Activated gamma-delta T cell treated with anti-CD3 and anti-CD28 coated beads, Interleukin-2, amount 50 U/mL, for 16 hours (primary cell): ENCODE results near the gene TTYH3.
"Not testable (repeated sequence)": the region's sequence is repeated elsewhere in the genome, so short reads cannot be mapped to it uniquely, and the experiment has no call there.

Experiments
- DNase-seq: peaks from one replicate; pipeline ENCODE4 v3.0.0-alpha.2; 2020; ENCODE audit warnings: low read depth

Gene TTYH3

GRCh38 chr7:2602406-2603043 is 29.3 kb upstream of the TTYH3 start:
- no peak for DNase-seq

DNA sequence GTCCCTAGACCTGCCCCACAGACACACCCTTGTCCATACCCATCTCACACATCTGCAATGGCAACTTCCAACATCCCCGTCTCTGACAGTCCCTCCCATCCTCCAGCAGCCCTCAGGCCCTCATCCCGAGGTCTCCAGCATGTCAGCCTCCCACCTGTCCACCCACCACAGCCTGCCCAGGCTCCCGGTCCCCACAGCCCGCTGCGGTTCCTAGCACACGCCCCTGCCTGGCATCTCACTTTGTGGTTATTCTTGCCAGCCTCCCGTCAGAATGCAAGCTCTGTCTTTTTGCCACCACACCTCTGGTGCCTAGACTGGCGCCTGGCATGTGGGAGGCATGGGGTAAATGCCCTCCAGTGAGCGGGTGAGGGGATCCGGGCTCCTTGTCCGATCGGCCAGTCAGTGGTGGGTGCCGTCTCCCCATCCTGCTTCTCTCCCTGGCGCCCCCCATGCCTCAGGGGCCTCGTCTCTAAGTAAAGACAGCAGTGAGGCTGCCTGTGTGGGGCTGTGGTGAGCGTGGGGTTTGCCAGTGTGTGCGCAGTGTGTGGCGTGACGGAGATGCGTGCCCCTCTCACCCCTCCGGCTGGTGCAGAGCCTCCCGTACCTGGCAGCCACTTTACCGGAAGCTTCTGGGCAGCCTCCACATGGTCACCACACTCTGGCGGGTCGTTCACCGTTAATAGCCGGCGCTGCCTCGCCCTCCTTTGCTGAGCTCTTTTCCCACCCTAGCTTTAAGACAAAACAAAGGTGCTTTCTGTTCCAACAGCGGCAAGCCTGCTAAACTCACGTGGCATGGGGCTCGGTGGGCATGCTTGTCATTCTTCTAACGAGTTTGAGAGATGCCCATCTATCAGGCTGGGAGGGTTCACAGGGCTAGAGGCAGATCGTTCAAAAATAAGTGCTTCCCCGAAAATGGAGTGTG is 28.5 kb upstream of the TTYH3 start:
- no peak for DNase-seq

- DNase-seq, result no peak
Observed at GRCh38 chr7:2604608-2605174, 27.1 kb upstream of the TTYH3 start.

DNA sequence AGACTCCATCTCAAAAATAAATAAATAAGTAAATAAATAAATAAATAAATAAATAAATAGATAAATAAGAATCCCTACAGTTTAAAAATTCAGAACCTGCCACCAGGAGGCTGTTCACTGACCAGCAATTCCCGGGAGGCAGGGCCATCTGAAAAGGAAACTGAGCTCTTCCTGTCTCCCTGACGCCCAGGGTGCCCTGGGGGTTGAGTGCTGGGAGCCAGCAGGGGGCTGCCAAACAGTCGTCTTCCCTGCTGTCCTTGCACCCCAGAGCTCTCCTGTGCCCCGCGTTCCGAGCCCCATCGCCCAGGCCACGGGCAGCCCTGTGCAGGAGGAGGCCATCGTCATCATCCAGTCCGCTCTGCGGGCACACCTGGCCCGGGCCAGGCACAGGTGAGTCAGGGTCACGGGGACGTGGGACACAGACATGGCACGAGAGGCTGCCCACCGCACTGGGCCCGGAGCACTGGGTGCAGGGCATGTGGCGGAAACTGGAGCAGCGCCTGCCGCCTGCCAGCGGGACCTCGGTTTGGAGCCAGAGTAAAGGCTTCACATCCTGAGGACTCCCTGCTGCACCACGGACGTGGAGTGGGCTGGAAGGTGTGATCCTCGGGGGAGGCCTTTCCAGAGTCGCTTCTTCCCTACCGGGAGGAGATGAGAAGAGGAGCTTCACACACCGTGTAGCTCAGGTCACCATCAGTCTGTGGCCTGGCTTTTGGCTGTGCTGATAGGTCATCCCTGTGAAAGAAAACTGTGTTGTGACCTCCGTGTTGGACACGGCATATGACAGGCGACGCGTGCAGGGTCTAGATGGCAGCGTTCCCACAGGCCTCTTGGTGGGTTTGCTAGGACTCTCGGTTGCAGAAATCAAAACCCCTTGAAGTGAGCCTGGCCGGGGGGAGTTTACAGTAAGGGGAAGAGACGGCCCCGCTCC is 25.9 kb upstream of the TTYH3 start:
- DNase-seq, result no peak

DNA sequence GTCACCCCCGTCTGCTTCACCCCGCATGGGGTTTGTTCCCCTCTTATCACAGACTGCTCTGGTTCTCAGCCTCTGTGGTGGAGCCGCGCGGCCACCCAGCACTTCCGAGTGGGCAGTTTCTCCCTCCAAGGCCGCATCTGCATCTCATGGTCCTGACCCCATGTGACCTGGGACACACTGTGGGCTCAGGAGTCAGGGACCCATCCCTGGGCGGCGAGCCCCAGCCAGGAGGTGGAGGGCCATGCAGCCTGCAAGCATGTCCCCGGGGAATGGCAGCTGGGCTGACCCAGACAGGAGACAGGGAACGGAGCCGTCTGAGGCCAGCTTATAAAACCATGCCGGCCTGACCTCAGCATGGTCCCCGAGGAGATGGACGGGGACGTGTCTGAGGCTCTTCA is 25.2 kb upstream of the TTYH3 start:
- no peak for DNase-seq

DNA sequence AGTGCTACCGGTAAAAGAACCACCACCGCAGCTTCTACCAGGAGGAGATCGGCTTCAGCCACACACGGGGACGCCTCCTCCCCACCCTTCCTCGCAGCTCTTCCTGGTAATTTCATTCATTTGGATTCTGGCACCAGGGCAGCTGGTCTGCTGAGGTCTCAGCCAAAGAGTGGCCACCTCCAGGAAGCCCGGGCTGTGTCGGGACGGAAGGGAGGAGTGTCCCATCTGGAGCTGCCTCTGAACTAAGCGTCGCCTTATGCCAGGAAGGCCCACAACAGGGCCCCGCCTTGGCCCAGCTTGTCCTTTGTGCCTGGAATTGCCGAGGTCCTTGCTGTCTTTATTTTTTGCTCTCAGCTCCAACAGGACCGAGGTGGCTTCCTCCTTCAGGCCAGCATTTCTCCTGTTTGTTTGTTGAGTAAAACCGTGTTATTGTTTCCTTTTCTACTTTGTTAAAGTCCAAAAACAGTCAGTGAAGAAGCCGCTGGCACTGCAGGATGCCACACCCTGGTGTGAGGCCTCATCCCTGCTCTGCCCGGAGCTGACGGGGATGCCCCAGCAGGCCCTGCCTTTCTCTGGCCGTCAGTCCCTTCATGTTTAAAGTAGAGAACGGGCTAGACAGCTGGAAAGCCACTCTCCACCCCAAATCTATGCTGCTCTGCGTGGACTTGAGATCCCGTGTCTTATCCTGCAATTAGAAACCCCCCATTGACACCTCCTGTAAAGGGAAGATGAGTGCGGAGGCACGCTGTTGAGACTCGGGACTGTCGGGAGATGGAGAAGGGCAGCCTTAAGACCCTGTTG is 24.5 kb upstream of the TTYH3 start:
- DNase-seq, result no peak

DNA sequence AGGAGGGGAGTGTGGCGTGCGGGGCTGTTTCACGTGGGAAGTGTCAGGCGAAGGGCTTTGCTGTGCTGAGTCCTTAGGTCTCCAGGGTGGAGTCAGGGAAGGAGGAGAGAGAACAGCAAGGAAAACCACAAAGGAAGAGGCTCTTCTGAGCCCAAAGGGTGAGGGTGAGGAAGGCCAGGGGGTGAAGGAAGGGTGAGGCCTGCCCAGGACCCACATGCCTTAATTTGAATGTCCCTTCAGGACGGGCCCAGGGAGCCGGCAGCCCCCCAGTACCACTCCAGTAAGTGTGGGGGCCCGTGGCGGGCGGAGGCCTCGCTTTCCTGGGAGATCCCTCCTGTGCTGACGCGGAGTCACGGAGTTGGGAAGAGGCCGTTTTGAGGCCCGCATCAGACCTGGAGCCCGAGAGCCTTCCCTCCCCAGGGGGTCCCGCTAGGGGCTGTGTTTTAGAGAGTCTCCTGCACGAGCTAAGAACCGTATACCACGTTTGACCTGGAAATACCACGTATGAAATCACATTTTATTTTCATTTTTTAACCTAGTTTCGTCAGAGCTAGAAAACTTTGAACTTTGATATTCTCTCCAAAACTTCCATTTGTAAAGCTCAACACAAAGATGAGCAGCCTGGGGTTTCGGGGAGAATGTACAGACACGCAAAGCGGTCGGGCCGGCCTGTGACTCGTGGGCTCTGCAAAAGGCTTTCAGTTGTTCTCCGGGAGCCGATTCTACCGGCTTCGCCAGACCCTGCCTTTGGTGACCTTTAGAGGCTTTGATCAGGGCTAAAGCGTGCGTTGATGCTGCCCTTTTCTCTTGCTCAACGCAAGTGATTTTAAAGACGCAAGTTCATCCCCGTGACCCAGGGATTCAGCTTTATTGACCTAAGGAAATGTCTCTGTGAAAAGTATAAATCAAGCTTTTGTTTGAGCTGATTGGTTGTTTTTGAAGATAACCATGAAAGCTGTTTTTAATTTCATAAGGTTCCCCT is 23.6 kb upstream of the TTYH3 start:
- DNase-seq, result no peak

DNA sequence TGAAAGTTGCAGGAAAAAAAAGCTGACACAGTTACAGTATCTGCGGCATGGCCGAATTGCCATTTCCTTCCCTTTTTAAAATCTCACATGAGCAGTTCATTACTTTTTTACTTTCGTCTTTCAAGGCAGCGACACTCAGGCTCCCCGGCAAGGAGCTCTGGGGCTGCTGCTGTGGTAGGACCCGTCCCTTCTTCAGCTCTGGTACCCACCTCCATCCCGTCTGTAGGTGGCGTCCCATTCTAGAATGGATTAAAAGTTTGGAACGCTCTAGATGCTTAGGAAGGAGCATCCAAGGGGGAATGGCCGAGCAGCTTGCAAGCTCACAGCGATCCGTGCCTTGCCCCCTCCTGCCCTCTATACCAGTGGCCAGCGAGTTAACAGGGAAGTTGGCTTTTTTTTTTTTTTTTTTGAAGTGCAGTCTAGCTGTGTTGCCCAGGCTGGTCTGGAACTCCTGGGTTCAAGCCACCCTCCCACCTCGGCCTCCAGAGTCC is 22.8 kb upstream of the TTYH3 start:
- no peak for DNase-seq

DNA sequence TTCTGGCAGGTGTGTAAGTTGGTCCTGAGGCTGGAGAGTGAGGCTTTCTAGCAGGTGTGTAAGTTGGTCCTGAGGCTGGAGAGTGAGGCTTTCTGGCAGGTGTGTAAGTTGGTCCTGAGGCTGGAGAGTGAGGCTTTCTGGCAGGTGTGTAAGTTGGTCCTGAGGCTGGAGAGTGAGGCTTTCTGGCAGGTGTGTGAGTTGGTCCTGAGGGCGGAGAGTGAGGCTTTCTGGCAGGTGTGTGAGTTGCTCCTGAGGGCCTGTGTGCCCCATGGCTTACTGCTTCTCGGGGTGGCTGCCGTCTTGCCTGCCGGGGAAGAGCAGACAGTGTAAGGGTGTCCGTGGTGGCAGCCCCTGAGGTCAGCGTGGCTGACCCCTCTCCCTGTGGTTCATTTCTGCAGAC is 22.1 kb upstream of the TTYH3 start:
- not testable (repeated sequence) for DNase-seq

DNA sequence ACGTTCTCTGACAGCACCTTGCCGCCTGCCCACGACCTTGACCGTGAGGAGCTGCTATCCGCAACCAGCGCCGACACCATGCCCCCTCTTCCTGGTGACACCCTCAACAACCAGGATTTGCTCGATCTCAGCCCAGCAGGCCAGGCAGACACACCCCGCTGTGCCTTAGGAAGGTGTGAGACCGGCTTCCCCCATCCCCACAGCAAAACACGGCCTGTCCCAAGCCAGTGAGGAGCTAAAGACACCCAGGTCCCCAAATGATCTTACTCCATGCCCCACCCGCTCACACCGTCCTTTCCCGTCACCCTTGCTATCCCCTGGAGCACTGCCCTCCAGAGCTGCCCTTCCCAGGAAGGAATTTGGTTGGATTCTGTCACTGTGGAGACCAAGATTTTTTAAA is 21.3 kb upstream of the TTYH3 start:
- DNase-seq, result no peak

DNA sequence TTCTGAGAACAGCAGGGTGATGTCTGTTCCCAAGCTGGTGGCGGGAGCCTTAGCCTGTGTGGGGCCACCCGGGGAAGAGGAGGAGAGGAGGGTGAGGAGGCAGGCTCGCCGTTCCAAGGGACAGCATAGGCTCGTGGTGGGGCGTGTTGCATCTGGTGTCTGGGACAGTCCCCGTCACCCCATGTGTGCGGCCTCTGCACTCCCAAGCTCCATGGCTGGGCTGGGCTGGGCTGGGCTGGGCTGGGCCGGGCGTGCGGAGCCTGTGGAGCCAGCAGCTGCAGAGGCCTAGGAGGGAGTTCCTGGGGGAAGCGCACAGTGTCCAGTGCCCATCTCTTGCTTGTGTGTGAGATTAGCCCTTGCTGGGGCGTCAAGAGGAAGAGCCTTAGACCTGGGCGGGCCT is 20.9 kb upstream of the TTYH3 start:
- no peak for DNase-seq

DNA sequence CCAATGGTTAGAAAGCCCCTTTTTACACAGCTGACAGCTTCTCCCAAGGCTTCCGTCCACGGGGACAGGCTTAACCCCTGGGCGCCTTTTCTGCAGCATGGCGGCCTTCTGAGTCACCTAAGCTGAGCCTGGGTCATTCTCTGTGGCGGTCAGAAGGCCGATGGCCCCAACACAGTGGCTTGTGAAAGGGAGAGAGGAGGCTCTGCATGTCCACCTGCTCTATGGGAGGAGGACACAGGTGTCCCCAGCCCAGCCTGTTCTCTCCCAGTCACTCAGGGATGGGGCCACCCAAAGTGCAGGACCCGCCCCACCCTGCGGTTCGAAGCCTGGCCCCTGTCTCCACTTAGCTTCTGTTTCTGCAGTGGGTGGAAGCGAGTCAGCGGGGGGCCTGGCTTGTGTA is 20.4 kb upstream of the TTYH3 start:
- no peak for DNase-seq

GRCh38 chr7:2611922-2612321 is 19.9 kb upstream of the TTYH3 start:
- DNase-seq, result no peak

DNA sequence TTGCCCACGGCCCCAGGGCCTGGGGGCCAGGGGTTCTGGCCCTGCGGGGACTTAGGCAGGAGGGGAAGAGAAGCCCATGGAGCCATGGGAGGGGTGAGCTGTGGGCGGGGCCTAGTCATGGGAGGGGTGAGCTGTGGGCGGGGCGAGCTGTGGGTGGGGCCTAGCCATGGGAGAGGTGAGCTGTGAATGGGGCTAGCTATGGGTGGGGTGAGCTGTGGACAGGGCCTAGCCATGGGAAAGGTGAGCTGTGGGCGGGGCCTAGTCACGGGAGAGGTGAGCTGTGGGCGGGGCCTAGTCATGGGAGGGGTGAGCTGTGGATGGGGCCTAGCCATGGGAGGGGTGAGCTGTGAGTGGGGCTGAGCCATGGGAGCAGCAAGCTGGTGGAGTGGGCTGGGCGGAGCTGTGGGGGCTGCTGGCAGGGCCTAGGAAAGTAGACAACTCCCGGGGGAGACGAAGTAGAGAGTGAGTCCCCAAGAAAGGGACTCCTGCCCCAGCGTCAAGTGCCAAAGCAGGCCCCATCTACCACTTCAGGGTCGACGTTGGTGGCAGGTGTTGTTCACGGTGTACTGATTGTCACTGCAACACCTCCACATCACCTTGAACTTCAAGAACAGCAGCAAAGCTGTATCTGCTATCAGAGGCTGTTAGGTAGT is 19.2 kb upstream of the TTYH3 start:
- no peak for DNase-seq

- DNase-seq, result no peak
Observed at GRCh38 chr7:2613098-2613930, 18.5 kb upstream of the TTYH3 start.

DNA sequence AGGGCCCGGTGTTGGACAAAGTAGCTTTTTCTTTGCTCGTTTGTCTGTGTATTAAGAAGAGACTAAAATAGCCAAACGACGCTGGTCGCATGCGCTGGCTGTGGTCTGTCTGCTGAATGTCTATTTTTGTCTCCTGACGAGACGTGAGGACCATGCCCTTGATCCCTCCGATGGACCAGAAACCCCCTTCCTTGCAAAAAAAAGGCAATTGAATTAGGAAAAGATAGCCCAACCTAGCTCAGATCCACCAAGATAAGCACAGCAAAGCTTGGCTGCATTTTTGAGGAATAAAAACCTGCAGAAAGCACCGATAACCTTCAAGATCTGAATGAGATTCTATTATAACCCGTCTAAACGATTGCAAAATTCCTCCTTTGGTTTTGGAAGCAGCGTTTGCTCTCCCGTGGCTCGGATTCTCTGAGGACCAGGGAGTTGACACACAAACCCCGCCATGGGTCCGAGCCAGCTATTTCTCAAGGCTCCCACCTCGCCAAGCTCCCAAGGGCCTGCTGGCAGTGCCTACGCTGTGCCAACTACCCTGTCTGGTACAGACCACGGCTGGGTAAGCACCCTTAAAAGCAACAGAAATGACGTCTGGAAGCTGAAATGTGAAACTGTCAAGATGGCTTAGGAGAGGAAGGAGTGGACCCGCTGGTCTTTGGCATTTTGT is 17.7 kb upstream of the TTYH3 start:
- no peak for DNase-seq

- no peak for DNase-seq
Observed at GRCh38 chr7:2614631-2615330, 17.0 kb upstream of the TTYH3 start.
